Lower leg skin (tissue), 4 donors: ENCODE measurements around the gene SECTM1. TPM values are rescaled to one million over a fixed set of nuclear protein-coding genes. Genes with fewer than 3 reads are reported as not detected.

ENCODE experiments used
- DNase-seq, 2 donors: peaks; one replicate each; pipeline ENCODE4 v3.0.0-alpha.2; 2019; ENCODE audit warnings: low spot score in 2 of 2
- H3K4me3 ChIP-seq: fragments of 200-600 bp; sonication (generic); 2 replicates; pipeline ENCODE4 v1.5.1; 2017; ENCODE audit warnings: mild to moderate bottlenecking, low read depth; ENCODE audit not compliant: poor library complexity, severe bottlenecking
- POLR2A ChIP-seq, 2 donors: fragments of 450-650 bp; IDR thresholded peaks; one replicate each; pipeline ENCODE4 v1.6.1; 2016 to 2017; ENCODE audit warnings: antibody characterized with exemption in 2 of 2, mild to moderate bottlenecking in 1 of 2, moderate library complexity in 1 of 2
- WGBS, 2 donors: methylation state at CpG; one replicate each; pipeline ENCODE4 v1.1.5; 2018; 5-methylcytosine and 5-hydroxymethylcytosine counted together
- intact Hi-C: fragments of 100-400 bp; cut with DNase I; formaldehyde crosslinking; loops from one replicate; pipeline ENCODE4 v1.15.0; 2023; ENCODE audit warnings: low total_unique reads
- total RNA-seq, 4 donors: library from RNA; depleted of rRNA; stranded (reverse); fragments of >200 nt; gene quantifications; one replicate each; pipeline ENCODE4 v1.1.0, GENCODE V29; 2016
- TF ChIP-seq, protein P1 (sequence below), 3 donors: fragments of 450-650 bp; IDR thresholded peaks; one replicate each; pipeline ENCODE4 v1.5.1; 2016; ENCODE audit warnings: antibody characterized with exemption in 3 of 3, mild to moderate bottlenecking in 3 of 3, moderate library complexity in 2 of 3

The SECTM1 gene
- total RNA-seq, 4 donors from 2014 or later: 12.4 to 16.3 (median 14.5) TPM

DNA sequence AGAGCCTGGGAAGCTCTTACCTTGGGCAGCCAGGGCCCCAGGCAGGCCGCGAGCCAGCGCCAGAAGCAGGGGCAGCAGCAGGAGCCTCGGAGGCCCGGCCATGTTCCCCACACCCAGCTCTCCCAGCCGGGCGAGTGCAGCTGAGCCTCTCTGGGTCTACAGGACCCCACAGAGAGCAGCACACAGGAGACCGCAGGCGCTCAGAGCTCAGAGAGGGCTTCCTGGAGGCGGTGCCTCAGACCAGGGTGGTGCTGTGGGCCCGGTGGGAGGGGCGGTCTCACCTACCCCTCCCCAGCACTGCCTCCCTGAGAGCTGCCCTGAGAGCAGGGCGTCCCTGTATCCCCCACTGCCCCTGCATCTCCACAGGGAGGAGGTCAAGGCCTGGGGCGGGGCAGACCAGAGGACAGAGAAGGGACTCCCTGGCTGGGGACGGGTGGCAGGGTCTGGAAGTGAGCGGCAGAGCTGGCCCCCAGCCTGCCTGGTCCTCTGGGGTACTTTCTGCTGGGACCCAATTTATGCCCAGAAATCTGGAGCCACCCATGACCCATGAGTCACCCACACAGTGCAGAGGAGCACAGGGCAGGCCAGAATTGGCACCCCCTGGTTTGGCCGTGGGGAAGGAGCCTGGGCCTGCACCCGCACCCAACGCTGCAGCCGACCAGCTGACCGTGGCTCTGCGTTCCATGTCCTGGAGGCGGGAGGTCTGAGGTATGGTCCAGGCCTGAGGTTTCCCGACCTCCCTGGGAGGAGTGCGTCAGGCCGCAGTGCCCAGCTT lies 16.0 kb downstream of the SECTM1 start, which contains the start of gene CD7:
TSS of gene CD7 (minus strand) at position 215 of the 775 bp plus-strand sequence. CDS start at position 102, 113 bp downstream.
- WGBS, 2 donors: 80 to 82% methylated on average over 19 to 23 of the region's 26 CpGs
- intact Hi-C loops: loop anchor here (10.0 kb wide), 1 partner anchor 83 kb away; no protein-coding TSS in a partner anchor
- H3K4me3 ChIP-seq: no peak within 1 kb of the TSS
- TF ChIP-seq, protein P1, sequence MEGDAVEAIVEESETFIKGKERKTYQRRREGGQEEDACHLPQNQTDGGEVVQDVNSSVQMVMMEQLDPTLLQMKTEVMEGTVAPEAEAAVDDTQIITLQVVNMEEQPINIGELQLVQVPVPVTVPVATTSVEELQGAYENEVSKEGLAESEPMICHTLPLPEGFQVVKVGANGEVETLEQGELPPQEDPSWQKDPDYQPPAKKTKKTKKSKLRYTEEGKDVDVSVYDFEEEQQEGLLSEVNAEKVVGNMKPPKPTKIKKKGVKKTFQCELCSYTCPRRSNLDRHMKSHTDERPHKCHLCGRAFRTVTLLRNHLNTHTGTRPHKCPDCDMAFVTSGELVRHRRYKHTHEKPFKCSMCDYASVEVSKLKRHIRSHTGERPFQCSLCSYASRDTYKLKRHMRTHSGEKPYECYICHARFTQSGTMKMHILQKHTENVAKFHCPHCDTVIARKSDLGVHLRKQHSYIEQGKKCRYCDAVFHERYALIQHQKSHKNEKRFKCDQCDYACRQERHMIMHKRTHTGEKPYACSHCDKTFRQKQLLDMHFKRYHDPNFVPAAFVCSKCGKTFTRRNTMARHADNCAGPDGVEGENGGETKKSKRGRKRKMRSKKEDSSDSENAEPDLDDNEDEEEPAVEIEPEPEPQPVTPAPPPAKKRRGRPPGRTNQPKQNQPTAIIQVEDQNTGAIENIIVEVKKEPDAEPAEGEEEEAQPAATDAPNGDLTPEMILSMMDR (IDR thresholded peaks at IDR 0.05): no peak
- no peak for TF ChIP-seq POLR2A (IDR thresholded peaks at IDR 0.05)
- no peak for DNase-seq

DNA sequence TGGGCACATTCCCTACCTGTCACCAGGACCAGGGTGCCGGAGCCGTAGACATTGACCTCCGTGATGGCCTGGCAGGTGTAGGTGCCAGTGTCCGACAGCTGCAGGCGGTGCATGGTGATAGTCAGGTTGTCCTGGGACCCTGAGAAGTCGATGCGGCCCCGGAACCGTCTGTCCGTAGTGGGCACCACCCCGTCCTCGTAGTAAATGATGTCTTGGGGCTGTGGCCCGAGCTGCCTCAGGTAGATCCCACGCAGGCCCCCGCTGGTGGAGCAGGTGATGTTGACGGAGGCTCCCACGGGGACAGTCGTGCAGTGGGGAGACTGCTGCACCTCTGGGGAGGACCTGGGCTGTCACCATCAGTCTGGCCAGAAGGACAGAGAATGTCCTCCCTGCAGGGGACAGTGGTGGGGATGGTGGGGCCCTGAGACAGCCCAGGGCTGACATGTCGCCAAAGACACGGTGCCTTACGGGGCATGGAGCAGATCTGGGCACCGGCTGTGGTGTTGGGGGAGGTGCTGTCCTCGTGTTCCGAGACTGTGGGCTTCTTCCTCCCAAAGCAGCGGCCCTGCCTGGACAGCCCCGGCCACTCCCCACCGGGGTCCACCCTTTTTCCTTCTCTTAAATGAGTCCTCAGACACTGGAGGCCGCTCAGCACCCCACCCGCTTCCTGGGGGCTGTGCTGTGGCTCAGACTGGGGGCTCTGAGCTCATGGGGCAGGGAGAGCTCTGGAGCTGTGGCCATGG lies 16.7 kb downstream of the SECTM1 start:
- DNase-seq: no peak
- intact Hi-C loops: loop anchor here (10.0 kb wide), 1 partner anchor 82 kb away; no protein-coding TSS in a partner anchor
- 59 to 60% methylated on average over 29 of the region's 29 CpGs for WGBS, 2 donors

DNA sequence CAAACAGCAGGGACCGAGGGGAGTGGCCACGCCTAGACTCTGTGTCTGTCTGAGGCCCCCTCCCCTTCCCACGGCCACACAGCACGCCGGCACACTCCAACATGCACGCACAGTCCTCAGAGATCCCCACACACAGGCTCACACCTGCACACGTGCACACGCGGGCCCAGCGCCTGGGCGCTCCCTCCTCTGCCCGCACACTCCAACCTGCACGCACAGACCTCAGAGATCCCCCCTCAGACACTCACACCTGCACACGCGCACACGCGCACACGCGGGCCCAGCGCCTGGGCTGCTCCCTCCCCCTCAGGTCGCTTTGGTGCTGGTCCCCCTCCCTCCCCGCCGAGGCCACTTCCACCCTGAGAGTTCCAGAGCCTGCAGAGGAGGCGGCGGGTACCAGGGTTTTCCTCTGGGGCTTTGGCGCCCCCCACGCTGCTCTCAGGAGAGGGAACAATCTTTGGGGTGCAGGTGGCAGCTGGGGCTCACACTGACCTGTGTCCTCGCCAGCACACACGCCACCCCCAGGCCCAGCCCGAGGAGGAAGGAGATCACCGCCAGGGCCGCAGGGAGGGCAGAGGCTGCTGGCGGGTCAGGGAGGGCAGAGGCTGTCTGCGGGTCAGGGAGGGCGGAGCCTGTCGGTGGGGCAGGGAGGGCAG lies 17.7 kb downstream of the SECTM1 start:
- no peak overlapping the region for H3K4me3 ChIP-seq
- intact Hi-C loops: loop anchor here (10.0 kb wide), 1 partner anchor 81 kb away; no protein-coding TSS in a partner anchor
- DNase-seq: no peak
- WGBS, 2 donors: 7 to 10% methylated on average over 18 to 21 of the region's 36 CpGs
- no peak for TF ChIP-seq POLR2A (IDR thresholded peaks at IDR 0.05)
- TF ChIP-seq, protein P1 (IDR thresholded peaks at IDR 0.05): no peak

More for the DNA sequence above, 16.7 kb downstream of the SECTM1 start:
- H3K4me3 ChIP-seq: no peak overlapping the region
- no peak for TF ChIP-seq POLR2A (IDR thresholded peaks at IDR 0.05)
- TF ChIP-seq, protein P1 (IDR thresholded peaks at IDR 0.05): no peak

DNA sequence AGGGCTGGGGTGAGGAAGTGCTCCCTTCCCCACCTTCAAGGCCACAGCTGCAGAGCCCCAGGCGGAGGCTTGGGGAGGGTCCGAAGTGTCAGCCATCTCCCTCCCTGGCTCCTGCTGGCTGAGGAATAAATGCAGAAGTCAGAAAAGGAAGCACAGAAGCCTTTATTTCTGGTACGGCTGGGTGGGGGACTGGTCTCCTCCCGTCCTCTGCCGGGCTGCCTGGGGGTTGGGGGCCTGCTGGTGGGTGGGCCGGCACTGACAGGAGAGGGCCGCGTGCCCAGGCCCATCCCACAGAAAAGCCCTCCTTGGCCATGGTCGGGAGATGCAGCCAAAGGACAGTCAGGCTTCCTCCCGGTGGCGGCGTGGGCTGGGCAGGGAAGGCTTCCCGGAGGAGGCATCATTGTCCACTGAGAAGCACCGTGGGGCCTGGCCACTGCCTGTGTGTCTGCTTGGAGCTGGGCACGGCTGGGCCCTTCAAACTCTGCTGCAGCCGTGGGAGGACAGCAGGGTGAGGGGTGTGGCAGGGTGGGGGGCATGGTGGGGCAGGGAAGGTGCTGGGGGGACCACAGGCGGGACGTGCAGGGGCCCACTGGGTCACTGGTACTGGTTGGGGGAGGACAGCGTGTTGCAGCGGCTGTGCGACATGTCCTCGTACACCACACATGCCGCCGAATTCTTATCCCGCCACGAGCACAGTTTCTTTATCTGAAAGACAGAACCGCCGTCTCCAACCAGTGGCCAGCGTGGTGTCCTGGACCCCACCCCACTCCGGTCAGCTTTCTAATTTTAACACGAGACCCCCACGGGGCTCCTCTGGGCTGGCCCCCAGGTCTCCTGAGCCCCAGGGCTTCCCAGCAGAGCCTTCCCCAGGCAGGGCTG lies 18.6 kb downstream of the SECTM1 start:
- TF ChIP-seq, protein P1 (IDR thresholded peaks at IDR 0.05): no peak
- TF ChIP-seq POLR2A (IDR thresholded peaks at IDR 0.05): no peak
- DNase-seq: no peak
- H3K4me3 ChIP-seq: no peak overlapping the region

More for the DNA sequence above, 18.6 kb downstream of the SECTM1 start:
- intact Hi-C loops: loop anchor here (10.0 kb wide), 1 partner anchor 80 kb away; no protein-coding TSS in a partner anchor
- WGBS, 2 donors: 37 to 45% methylated on average over 32 of the region's 32 CpGs
